Stimulated activated CD4-positive, alpha-beta T cell treated with anti-CD3 and anti-CD28 coated beads, Interleukin-2, amount 100 ng/mL, for 4 hours (primary cell): ENCODE measurements around the gene THOC2.
"Not testable (repeated sequence)": the region's sequence is repeated elsewhere in the genome, so short reads cannot be mapped to it uniquely, and the experiment has no call there.

Experiments
- DNase-seq: peaks from one replicate; pipeline ENCODE4 v3.0.0-alpha.2; 2020; ENCODE audit warnings: low read depth

Gene THOC2

DNA sequence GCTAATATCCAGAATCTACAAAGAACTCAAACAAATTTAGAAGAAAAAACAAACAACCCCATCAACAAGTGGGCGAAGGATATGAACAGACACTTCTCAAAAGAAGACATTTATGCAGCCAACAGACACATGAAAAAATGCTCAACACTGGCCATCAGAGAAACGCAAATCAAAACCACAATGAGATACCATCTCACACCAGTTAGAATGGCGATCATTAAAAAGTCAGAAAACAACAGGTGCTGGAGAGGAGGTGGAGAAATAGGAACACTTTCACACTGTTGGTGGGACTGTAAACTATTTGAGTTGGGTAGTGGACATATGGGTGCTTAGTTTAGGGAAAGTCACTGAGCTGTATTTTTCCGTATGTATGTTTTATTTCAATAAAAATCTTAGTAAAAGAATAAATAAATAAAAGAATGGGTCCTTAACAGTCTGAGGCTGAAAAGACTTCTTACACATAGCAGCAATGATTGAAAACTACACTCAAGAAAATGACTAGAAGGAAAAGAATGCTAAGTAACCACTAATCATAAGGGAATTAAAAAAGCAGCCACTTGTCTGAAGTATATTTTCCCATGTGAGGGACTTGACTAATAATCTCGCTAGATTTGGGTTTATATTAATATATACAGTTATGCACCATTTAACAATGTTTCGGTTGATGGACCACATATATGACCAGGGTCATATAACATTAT is 68.2 kb downstream of the THOC2 start:
- not testable (repeated sequence) for DNase-seq

GRCh38 chrX:123663720-123664119 is 69.1 kb downstream of the THOC2 start:
- not testable (repeated sequence) for DNase-seq

GRCh38 chrX:123656507-123656906 is 76.3 kb downstream of the THOC2 start:
- DNase-seq, result not testable (repeated sequence)

GRCh38 chrX:123648811-123649181 is 84.1 kb downstream of the THOC2 start:
- DNase-seq, result not testable (repeated sequence)

DNA sequence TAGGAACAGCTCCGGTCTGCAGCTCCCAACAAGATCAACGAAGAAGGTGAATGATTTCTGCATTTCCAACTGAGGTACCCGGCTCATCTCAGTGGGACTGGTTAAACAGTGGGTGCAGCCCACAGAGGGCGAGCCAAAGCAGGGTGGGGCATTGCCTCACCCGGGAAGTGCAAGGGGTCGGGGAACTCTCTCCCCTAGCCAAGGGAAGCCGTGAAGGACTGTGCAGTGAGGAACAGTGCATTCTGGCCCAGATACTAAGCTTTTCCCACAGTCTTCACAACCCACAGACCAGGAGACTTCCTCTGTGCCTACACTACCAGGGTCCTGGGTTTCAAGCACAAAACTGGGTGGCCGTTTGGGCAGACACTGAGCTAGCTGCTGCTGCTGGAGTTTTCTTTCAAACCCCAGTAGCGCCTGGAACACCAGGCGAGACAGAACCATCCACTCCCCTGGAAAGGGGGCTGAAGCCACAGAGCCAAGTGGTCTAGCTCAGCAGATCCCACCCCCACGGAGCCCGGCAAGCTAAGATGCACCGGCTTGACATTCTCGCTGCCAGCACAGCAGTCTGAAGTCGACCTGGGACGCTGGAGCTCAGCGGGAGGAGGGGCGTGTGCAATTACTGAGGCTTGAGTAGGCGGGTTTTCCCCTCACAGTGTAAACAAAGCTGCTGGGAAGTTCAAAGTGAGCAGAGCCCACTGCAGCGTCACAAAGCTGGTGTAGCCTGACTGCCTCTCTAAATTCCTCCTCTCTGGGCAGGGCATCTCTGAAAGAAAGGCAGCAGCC is 84.6 kb downstream of the THOC2 start:
- DNase-seq, result peak; percentile 3

GRCh38 chrX:123647244-123647643 is 85.6 kb downstream of the THOC2 start:
- DNase-seq, result no peak

DNA sequence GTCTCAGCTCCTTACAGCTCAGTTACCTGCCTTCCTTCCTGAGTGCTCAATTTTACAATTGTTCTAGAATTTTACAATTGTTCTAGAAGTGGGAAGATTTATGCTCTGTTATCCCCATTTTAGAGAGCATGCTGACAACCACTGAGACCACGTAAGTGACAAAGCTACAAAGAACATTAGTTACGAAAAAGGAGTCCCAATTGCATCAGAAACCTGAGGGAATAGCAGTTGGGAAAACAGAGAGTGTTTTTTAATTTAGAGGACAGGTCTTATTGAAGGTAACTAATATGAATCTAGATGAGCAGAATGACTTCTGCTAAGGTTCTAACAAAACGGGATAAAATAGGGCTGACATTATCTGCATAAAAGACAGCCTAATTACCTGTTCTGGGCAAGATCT is 103.3 kb downstream of the THOC2 start:
- DNase-seq, result no peak

DNA sequence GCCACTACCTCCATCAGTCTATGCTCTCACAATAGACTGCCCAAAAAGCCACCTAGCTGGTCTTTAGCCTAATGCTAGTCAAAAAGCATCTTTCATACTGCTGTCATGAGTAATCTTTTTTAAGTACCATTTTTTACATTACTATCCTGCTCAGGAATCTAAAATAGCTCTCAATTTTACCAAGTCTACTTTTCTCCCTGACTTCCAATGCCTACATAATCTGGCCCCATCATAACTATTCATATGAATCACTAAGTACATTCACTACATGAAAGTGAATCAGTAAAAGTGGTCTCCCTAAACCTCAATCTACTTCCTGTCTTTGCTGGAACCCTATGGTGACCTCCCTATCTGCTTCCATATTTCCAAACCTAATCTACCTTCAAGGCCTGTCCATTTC is 105.9 kb downstream of the THOC2 start:
- DNase-seq, result no peak

- DNase-seq, result no peak
Observed at GRCh38 chrX:123625952-123626351, 106.9 kb downstream of the THOC2 start.

DNA sequence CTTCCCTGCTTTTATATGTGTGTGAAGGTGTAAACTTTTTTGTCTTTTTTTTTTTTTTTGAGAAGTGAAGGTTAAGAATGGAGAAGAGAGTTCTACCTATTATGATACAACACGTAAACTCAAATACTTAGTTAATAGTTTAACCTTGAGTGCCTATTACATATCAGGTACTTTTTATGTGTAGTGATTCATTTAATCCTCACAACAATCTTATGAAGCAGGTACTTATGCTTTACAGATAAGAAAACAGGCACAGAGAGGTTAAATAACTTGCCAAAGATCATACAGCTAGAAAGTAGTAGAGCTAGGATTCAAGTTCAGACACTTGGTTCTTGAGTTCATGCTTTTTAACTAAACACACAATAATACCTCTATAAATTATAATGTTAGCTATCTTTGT is 107.4 kb downstream of the THOC2 start:
- DNase-seq, result no peak

GRCh38 chrX:123617007-123617406 is 115.8 kb downstream of the THOC2 start:
- no peak for DNase-seq

- no peak for DNase-seq
Observed at GRCh38 chrX:123610915-123611314, 121.9 kb downstream of the THOC2 start.

- DNase-seq, result no peak
Observed at GRCh38 chrX:123607806-123608205, 125.0 kb downstream of the THOC2 start.

DNA sequence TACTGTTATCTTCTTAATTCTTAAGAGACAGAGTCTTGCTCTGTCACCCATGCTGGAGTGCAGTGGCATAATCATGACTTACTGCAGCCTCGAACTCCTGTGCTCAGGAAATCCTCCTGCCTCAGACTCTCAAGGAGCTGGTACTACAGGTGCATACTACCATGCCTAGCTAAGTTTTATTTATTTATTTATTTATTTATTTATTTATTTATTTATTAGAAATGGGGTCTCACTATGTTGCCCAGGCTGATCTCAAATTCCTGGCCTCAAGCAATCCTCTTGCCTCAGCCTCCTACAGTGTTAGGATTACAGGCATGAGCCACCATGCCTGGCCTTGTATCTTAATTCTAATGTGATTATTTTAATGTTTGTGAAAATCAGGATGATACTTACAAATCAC is 125.6 kb downstream of the THOC2 start:
- no peak for DNase-seq

- DNase-seq, result no peak
Observed at GRCh38 chrX:123603491-123603890, 129.4 kb downstream of the THOC2 start.

DNA sequence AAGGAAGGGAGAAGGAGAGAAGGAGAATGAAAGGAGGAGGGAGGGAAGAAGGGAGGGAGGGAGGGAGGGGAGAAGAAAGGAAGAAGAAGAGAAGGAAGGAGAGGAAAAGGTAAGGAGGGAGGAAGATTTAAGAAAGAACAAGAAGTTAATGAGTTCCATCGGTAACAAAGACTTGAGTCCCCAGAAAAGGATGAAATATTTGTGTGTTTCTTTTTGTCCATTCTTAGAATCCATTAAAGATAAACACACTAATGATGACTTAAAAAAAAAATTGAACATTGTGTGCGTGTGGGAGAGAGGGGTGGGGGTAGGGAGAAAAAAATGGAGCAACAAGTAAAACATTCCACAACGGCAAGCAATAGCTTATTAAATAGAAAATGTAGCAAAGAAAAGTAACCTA is 131.4 kb downstream of the THOC2 start:
- DNase-seq, result no peak

DNA sequence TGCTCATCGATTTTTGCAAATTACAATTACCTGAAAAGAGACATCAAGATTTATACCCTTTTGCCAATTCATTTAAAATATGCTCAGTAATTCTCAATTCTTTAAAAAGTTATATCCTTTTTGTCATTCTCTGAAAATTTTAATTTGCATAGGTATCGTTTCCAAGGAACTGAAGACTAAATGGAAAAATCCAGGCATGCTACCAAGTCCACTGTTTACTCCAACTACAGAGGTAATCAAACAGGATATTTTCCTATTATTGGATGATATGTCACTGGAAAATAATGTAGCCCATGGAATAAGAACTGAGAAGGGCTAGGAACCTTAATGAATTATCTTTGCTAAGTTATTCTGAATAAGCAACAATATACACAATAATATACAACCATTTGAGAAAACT is 132.7 kb downstream of the THOC2 start:
- no peak for DNase-seq

GRCh38 chrX:123590842-123591486 is 141.9 kb downstream of the THOC2 start:
- no peak for DNase-seq

DNA sequence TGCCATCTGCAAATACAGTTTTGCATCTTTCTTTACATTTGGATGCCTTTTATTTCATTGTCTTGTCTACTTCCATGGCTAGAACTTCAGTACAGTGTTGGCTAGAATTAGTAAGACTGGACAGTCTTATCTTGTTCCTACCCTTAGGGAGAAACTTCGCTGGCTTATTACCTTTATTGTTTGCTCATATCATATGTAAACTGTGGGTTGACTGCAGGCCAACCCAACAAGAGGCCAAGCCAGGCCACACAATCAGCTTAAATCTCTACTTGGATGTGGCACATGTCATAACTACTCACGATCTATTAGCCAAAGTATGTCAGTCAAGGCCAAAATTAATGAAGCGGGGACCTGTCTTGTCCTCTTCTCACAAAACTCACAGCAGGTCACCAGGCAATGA is 144.1 kb downstream of the THOC2 start:
- no peak for DNase-seq

DNA sequence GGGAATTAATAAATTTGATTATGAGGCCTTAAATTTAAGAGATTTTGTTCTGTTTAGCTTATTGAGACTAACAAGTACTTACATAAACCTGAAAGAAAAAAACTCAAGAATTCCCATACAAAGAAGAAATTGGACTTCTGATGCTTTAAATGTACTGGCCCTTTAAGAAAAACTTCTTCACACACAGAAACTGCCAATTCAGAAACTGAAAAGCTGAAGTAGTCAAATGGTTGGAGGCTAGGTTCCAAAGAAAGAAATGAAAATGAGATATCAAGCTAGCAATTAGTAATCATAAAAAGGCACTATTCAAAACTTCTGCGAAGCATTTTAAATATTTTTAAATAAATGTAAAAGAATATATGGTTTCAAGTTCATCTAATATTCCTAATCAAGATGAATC is 151.3 kb downstream of the THOC2 start:
- no peak for DNase-seq

- no peak for DNase-seq
Observed at GRCh38 chrX:123580792-123581191, 152.1 kb downstream of the THOC2 start.

- DNase-seq, result not testable (repeated sequence)
Observed at GRCh38 chrX:123574027-123574426, 158.8 kb downstream of the THOC2 start.

- no peak for DNase-seq
Observed at GRCh38 chrX:123570011-123570590, 162.8 kb downstream of the THOC2 start.
